ENCODE data around the gene SF3B1. TPM values are rescaled to one million over a fixed set of nuclear protein-coding genes. Genes with fewer than 3 reads are reported as not detected.

Gene SF3B1
- total and polyA plus RNA-seq, 2 of the 13 experiments (the other 11 are each of a cell fraction or from before 2014, with no cell fraction given) = 387 to 750 TPM

- peak; percentile 44; the same call in 1 of the 2 replicates for TF ChIP-seq ZBTB10 (CRISPR knock-in tag; IDR thresholded peaks at IDR 0.05; ENCODE audit: borderline replicate concordance)
- TF ChIP-seq CBX1 (IDR thresholded peaks at IDR 0.05; ENCODE audit: low read depth) = peak; percentile 77
- TF ChIP-seq FLYWCH1 (CRISPR knock-in tag; IDR thresholded peaks at IDR 0.05) = no peak
- peak; percentile 94; the same call in 1 of the 2 replicates for TF ChIP-seq KDM5B (CRISPR knock-in tag; IDR thresholded peaks at IDR 0.05; ENCODE audit: borderline replicate concordance)
- no peak for TF ChIP-seq ZNF17 (CRISPR knock-in tag; IDR thresholded peaks at IDR 0.05)
- TF ChIP-seq ZNF317 (CRISPR knock-in tag; IDR thresholded peaks at IDR 0.05) = peak; percentile 86
- no peak for TF ChIP-seq IKZF1 (IDR thresholded peaks at IDR 0.05)
- no peak for TF ChIP-seq POLR2AphosphoS2 (IDR thresholded peaks at IDR 0.05; ENCODE audit: low read depth, low read length)
- TF ChIP-seq ZNF766 (CRISPR knock-in tag; IDR thresholded peaks at IDR 0.05; ENCODE audit: borderline replicate concordance) = no peak
- TF ChIP-seq AKAP8 (CRISPR knock-in tag; IDR thresholded peaks at IDR 0.05) = no peak
- TF ChIP-seq ZFP36L1 (CRISPR knock-in tag; IDR thresholded peaks at IDR 0.05) = peak; percentile 92
- TF ChIP-seq MTA3 (CRISPR knock-in tag; IDR thresholded peaks at IDR 0.05) = no peak
- peak; percentile 86; the same call in 1 of the 2 replicates for TF ChIP-seq KDM2A (CRISPR knock-in tag; IDR thresholded peaks at IDR 0.05; ENCODE audit: borderline replicate concordance, low read depth)
- TF ChIP-seq ZBTB4 (CRISPR knock-in tag; IDR thresholded peaks at IDR 0.05; ENCODE audit: borderline replicate concordance) = peak; percentile 89
- TF ChIP-seq ZNF407 (CRISPR knock-in tag; IDR thresholded peaks at IDR 0.05; ENCODE audit: not compliant biosample characterization) = peak; percentile 75
Observed at GRCh38 chr2:197453123-197453913, 18.5 kb upstream of the SF3B1 start, which contains the start of gene COQ10B (continued).
